HG02571 (cell line): Measurements from ENCODE around the gene RLN3.
"Not testable (repeated sequence)": the region's sequence is repeated elsewhere in the genome, so short reads cannot be mapped to it uniquely, and the experiment has no call there.

Experiments
- ATAC-seq: cut with Tn5 transposase; IDR thresholded peaks from one replicate; pipeline ENCODE4 v1.9.1; 2021; ENCODE audit warnings: mild to moderate bottlenecking, moderate library complexity; ENCODE audit not compliant: unreplicated experiment

RLN3 gene

DNA sequence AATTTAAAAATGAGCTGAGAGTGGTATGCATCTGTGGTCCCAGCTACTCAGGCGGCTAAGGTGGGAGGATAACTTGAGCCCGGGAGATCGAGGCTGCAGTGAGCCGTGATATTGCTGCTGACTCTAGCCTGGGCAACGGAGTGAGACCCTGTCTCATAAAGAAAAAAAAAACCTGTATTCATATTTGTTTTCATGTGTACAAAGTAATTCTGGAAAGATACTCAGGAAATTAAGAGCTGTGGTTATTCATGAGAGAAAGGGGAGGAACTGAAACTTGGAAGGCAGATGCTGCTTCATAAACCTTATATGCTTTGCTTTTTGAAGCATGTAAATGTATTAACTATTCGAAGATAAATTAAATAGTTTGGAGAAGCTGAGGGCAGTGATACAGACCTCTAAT lies 8.8 kb upstream of the RLN3 start:
- no peak for ATAC-seq

DNA sequence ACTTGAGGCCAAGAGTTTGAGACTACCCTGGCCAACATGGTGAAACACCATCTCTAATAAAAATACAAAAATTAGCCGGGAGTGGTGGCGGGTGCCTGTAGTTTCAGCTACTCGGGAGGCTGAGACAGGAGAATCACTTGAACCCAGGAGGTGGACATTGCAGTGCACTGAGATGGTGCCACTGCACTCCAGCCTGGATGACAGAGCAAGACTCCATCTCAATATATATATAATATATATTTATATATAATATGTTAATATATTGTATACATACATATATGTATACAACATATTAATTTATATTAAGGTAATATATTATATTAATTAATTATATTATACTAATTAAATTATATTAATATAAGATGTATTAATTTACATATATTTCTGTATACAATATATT lies 8.2 kb upstream of the RLN3 start:
- ATAC-seq: not testable (repeated sequence)

- no peak for ATAC-seq
Measured at GRCh38 chr19:14021474-14021873, 6.5 kb upstream of the RLN3 start.

DNA sequence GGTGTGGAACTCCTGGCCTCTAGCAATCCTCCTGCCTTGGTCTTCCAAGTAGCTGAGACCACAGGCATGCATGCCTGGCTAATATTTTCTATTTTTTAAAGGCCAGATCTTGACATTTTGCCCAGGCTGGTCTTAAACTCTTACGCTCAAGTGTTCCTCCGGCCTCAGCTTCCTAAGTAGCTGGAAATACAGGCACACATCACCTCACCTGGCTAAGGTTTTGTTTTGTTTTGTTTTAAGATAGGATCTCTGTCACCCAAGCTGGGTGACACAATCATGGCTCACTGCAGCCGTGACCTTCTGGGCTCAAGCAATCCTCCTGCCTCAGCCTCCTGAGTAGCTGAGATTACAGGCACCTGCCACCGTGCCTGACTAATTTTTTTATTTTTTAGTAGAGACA lies 5.5 kb upstream of the RLN3 start:
- no peak for ATAC-seq

GRCh38 chr19:14023404-14024235 lies 4.3 kb upstream of the RLN3 start:
- no peak for ATAC-seq

DNA sequence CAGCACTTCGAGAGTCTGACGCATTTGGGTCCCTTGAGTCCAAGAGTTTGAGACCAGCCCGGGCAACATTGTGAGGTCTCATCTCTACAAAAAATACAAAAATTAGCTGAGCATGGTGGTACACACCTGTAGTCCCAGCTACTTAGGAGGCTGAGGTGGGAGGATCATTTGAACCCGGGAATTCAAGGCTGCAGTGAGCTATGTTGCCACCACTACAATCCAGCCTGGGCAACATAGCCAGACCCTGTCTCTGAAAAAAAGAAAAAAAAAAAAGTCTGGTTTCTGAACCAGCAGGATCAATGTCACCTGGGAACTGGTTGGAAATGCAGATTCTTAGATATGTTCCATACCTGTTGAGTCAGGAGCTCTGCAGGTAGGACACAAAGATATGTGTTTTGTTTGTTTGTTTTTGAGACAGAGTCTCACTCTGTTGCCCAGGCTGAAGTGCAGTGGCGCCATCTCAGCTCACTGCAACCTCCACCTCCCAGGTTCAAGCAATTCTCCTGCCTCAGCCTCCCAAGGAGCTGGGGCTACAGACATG lies 1.2 kb upstream of the RLN3 start:
- not testable (repeated sequence) for ATAC-seq

DNA sequence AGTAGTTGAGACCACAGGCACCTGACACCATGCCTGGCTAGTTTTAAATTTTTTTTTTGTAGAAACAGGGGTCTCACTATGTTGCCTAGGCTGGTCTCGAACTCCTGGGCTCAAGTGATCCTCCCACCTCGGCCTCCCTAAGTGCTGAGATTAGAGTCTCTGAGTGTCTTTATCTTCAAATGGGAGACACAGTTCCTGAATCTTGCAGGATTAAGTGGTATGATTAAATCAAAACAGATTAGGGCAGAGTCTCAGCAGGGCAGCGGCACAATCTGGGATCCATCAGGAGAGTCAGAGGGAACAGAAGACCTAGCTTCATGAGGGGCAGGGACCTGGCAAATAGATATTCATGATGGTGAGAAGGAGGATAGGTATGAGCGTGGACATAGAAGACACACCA lies 953 bp downstream of the RLN3 start:
- ATAC-seq: no peak

DNA sequence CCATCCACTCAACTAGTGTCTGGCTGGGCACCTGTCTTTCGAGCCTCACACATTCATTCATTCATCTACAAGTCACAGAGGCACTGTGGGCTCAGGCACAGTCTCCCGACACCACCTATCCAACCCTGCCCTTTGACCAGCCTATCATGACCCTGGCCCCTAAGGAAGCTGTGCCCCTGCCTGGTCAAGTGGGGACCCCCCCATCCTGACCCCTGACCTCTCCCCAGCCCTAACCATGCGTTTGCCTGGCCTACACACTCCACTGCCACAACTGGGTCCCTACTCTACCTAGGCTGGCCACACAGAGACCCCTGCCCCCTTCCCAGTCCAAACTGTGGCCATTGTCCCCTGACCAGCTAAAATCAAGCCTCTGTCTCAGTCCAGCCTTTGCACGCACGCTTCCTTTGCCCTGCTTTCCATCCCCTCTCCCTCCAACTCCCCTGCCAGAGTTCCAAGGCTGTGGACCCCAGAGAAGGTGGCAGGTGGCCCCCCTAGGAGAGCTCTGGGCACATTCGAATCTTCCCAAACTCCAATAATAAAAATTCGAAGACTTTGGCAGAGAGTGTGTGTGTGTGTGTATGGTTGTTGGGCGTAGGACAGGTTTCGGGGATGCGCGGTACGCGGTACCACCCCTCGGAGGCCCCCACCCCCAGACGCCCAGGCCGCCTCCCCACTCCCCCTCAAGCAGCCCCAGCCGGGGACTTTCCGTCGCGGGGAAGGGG lies 3.2 kb downstream of the RLN3 start:
- ATAC-seq: no peak

GRCh38 chr19:14031719-14032480 lies 4.0 kb downstream of the RLN3 start, which contains the start of gene IL27RA:
Gene IL27RA, plus strand, starts transcription at chr19:14031762. Its CDS starts 111 bp downstream, at chr19:14031873.
- ATAC-seq: no peak

- no peak for ATAC-seq
Measured at GRCh38 chr19:14033946-14034345, 6.0 kb downstream of the RLN3 start.

- ATAC-seq: not testable (repeated sequence)
Measured at GRCh38 chr19:14035159-14035558, 7.2 kb downstream of the RLN3 start.

DNA sequence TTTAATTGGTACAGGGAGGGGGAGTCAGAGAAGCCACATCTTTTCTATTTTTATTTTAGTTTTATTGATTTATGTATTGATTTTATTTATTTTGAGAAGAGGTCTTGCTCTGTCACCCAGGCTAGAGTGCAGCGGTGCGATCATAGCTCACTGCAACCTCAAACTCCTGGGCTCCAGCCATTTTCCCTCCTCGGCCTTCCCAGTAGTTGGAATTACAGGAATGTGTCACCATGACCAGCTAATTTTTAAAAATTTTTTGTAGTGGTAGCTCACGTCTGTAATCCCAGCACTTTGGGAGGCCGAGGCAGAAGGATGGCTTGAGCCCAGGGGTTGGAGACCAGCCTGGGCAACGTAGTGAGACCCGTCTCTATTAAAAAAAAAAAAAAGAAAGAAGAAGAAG lies 7.8 kb downstream of the RLN3 start:
- no peak for ATAC-seq

DNA sequence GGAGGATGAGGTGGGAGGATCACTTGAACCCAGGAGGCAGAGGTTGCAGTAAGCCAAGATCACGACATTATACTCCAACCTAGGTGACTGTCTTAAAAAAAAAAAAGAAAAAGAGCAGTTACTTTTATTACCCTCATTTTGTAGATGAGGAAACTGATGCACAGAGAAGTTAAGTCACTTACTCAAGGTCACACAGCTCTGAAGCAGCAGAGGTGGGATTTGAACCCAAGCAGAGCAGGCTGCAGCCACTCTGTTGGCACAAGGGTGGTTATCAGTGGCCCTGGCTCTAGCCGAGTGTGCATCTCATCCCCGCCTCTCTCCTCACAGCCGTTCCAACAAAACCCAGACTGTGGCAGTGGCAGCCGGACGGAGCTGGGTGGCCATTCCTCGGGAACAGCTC lies 11.2 kb downstream of the RLN3 start:
- ATAC-seq: no peak

DNA sequence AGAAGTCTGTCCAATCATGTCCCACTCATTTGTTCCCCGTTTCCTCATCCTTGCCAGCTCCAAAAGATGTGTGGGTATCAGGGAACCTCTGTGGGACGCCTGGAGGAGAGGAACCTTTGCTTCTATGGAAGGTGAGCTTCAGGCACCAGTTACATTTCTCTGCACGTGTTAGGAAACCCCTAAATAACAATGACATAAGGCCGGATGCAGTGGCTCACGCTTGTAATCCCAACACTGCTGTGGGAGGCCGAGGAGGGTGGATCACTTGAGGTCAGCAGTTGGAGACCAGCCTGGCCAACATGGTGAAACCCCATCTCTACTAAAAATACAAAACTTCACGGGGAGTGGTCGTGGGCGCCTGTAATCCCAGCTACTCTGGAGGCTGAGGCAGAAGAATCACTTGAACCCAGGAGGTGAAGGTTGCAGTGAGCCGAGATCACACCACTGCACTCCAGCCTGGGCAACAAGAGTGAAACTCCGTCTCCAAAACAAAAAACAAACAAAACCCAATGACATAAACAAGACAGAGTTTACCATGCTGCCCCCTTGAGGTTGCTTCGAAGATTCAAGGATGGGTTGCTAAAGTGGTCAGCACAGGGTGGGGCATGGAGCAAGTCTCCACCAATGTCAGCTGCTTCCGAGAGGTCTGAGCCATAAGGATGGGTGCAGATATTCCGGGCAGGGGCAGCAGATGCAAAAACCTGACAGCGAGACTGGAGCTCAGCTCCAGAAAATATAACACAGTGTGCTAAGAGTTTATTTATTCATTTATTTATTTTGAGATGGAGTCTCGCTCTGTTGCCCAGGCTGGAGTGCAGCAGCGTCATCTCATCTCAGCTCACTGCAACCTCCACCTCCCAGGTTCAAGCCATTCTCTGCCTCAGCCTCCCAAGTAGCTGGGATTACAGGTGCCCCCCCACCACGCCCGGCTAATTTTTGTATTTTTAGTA lies 15.0 kb downstream of the RLN3 start:
- ATAC-seq: not testable (repeated sequence)

DNA sequence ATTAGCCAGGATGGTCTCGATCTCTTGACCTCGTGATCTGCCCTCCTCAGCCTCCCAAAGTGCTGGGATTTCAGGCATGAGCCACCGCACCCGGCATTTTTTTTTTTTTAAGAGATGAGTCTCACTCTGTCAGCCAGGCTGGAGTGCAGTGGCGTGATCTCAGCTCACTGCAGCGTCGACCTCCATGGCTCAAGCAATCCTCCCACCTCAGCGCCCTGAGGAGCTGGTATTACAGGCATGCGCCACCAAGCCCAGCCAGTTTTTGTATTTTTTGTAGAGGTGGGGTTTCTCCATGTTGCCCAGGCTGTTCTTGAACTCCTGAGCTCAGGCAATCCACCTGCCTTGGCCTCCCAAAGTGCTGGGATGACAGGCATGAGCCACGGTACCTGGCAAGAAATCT lies 19.9 kb downstream of the RLN3 start:
- not testable (repeated sequence) for ATAC-seq

DNA sequence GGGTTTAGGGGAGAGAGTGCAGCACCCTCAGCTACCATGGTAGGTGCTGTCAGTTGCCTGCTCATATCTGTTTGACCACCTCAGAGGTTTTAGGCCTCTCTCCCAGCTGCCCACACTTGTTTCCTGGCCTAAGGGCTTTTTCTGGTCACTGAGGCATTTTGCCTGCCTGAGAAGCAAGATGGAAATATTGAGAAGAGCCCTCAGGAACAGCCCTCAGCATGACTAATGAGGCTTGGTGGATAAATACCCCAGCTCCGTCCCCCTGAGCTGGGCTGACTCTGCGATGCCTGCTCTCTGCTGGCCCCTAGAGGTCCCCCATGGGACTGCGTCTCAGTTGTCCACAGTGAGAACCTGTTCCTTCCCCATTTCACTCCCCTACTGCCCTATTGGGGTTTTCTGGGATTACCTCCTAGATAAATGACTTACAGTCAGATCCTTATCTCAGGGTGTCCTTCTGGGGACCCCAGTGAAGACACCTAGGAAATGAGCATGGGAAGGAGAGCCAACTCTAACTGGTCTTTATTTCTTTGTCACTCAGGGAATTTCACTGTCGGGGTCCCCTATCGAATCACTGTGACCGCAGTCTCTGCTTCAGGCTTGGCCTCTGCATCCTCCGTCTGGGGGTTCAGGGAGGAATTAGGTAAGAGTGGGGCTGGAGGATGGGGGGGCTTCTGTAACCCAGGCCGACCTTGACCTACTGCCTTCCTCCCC lies 20.6 kb downstream of the RLN3 start:
- no peak for ATAC-seq

DNA sequence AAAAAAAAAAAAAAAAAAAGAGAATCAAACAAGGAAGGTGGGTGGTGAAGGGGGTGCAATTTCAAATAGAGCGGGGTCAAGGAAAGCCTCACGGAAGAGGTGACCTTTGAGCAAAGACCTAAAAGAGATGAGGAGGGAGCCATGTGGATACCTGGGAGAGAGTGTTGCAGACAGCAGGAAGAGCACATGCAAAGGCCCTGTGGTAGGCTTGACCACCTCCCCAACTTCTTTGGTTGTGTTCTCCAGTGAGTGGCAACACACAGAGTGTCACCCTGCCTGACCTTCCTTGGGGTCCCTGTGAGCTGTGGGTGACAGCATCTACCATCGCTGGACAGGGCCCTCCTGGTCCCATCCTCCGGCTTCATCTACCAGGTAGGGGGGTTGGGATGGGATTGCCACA lies 22.6 kb downstream of the RLN3 start:
- no peak for ATAC-seq

GRCh38 chr19:14050961-14051360 lies 23.0 kb downstream of the RLN3 start:
- not testable (repeated sequence) for ATAC-seq

DNA sequence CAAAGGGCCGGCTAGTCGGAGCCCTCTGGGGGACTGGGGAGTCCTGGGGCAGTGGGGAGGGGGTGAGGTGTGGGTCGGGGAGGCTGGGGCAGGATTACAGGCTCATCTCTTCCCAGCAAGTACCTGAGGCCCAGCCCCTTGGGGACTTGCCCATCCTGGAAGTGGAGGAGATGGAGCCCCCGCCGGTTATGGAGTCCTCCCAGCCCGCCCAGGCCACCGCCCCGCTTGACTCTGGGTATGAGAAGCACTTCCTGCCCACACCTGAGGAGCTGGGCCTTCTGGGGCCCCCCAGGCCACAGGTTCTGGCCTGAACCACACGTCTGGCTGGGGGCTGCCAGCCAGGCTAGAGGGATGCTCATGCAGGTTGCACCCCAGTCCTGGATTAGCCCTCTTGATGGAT lies 24.0 kb downstream of the RLN3 start:
- no peak for ATAC-seq
